ENCODE data around the gene RTN4RL2. TPM values are rescaled to one million over a fixed set of nuclear protein-coding genes. Genes with fewer than 3 reads are reported as not detected.

Gene RTN4RL2
- total and polyA plus RNA-seq, 5 donors from 2014 or later: 0.11 TPM; not detected in 4

DNA sequence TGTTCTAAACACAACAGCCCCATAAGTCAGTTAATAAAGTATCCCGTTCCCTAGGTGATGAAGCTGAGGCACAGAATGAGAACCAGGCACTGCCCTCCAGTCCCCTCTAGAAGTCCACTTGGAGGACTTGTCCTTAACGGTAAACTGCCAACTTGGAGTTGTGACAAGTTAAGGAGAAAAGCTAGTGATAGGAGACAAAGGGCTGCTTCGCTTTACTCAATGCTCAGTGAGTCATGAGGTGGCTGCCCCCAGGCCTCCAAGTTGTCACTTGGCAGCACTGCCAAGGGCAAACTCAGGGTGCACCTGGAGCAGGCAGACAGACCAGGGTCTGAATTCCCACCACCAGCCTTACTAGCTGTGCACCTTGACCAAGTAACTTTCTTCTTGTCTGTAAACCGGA, 41.6 kb downstream of the RTN4RL2 start:
- H3K27ac Mint-ChIP-seq: peak overlapping the region in 1 of 3 donors; percentile 15

DNA sequence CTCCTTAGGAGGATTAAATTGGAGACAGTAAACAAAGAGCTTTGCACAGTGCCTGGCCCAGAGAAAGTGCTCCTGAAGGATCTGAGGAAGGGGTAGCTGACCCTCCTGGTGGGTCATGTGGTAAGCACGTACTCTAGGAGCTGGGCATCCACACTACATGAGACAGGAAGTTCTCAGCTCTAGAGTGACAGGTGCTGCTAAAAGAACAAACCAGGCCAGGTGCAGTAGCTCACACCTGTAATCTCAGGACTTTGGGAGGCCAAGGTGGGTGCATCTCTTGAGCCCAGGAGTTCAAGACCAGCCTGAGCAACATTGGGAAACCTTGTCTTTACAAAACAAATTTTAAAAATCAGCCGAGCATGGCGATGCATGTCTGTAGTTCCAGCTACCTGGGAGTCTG, 42.0 kb downstream of the RTN4RL2 start:
- peaks cover 17% of the 10 kb centered on the region for H3K36me3 Mint-ChIP-seq
- H3K27me3 Mint-ChIP-seq: no peaks in the 10 kb centered on the region
- Histone ChIP-seq H3K4me3 (ENCODE audit: low read depth, low read length) (no peak overlapping the region), H3K4me1 (ENCODE audit: control insufficient read depth, insufficient read depth, low read length, poor library complexity, severe bottlenecking) (no peaks in the 10 kb centered on the region), H3K27me3 (ENCODE audit: control insufficient read depth, insufficient read depth, low read length) (no peaks in the 10 kb centered on the region), H3K9me3 (ENCODE audit: control insufficient read depth in 2 of 2, low read length in 2 of 2) (no peaks in the 10 kb centered on the region), H3K36me3 (ENCODE audit: control insufficient read depth, insufficient read depth, low read length) (peaks cover 31% of the 10 kb centered on the region), H3K27ac (ENCODE audit: insufficient read depth, low read length, poor library complexity, severe bottlenecking) (no peak overlapping the region)
- peaks cover 0 to 8% (median 1%) of the 10 kb centered on the region in 4 donors for H3K4me1 Mint-ChIP-seq
- no peak for ATAC-seq (ENCODE audit: low read depth in 2 of 2)
- no peak for DNase-seq
- H3K9me3 Mint-ChIP-seq: no peaks in the 10 kb centered on the region
- H3K27ac Mint-ChIP-seq: peak overlapping the region in 1 of 3 donors; percentile 38
- H3K4me3 Mint-ChIP-seq: peak overlapping the region in 1 of 4 donors; percentile 4

More for the DNA sequence above, 41.6 kb downstream of the RTN4RL2 start:
- H3K9me3 Mint-ChIP-seq: no peaks in the 10 kb centered on the region
- H3K36me3 ChIP-seq (ENCODE audit: control insufficient read depth, insufficient read depth, low read length): peaks cover 33% of the 10 kb centered on the region
- no peaks in the 10 kb centered on the region for H3K27me3 Mint-ChIP-seq
- no peak for DNase-seq
- no peaks in the 10 kb centered on the region for H3K9me3 ChIP-seq (ENCODE audit: control insufficient read depth in 2 of 2, low read length in 2 of 2)
- H3K36me3 Mint-ChIP-seq: peaks cover 17% of the 10 kb centered on the region
- no peak overlapping the region for H3K27ac ChIP-seq (ENCODE audit: insufficient read depth, low read length, poor library complexity, severe bottlenecking)
- H3K4me3 ChIP-seq (ENCODE audit: low read depth, low read length): no peak overlapping the region
- peaks cover 0 to 8% (median 1%) of the 10 kb centered on the region in 4 donors for H3K4me1 Mint-ChIP-seq
- H3K4me3 Mint-ChIP-seq: no peak overlapping the region
- no peak for ATAC-seq (ENCODE audit: low read depth in 2 of 2)
- no peaks in the 10 kb centered on the region for H3K27me3 ChIP-seq (ENCODE audit: control insufficient read depth, insufficient read depth, low read length)
- no peaks in the 10 kb centered on the region for H3K4me1 ChIP-seq (ENCODE audit: control insufficient read depth, insufficient read depth, low read length, poor library complexity, severe bottlenecking)

GRCh38 chr11:57502870-57503269, 42.5 kb downstream of the RTN4RL2 start:
- Mint-ChIP-seq H3K27me3 (no peaks in the 10 kb centered on the region), H3K27ac (peak overlapping the region in 1 of 3 donors; percentile 38)

DNA sequence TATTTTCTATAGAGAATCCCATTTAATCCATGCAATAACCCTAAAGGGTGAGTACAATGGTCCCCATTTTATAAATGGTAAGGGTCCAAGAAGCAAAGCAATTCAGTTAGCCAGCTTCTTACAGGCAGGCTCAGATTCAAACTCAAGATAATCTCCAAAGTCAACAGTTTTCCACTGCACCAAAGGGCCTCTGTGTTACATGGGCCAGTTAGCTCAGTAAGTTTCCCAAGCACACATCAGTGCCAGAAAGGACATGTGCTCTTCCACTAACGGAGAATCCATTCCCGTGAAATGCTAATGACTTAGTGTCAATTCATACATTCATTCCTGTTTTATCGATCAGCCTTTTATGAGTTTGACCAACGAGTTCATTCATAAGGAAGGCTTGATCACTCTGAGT, 44.2 kb downstream of the RTN4RL2 start:
- Mint-ChIP-seq H3K4me3 (no peak overlapping the region), H3K27me3 (no peaks in the 10 kb centered on the region), H3K4me1 (peaks cover 0 to 16% (median 3%) of the 10 kb centered on the region in 4 donors), H3K36me3 (peaks cover 16% of the 10 kb centered on the region), H3K27ac (peak overlapping the region in 2 of 3 donors; percentile 47 to 62), H3K9me3 (no peaks in the 10 kb centered on the region)
- peaks cover 22% of the 10 kb centered on the region for H3K36me3 ChIP-seq (ENCODE audit: control insufficient read depth, insufficient read depth, low read length)
- no peak overlapping the region for H3K27ac ChIP-seq (ENCODE audit: insufficient read depth, low read length, poor library complexity, severe bottlenecking)
- H3K4me1 ChIP-seq (ENCODE audit: control insufficient read depth, insufficient read depth, low read length, poor library complexity, severe bottlenecking): no peaks in the 10 kb centered on the region
- DNase-seq: no peak
- H3K27me3 ChIP-seq (ENCODE audit: control insufficient read depth, insufficient read depth, low read length): no peaks in the 10 kb centered on the region
- no peaks in the 10 kb centered on the region for H3K9me3 ChIP-seq (ENCODE audit: control insufficient read depth in 2 of 2, low read length in 2 of 2)
- no peak for ATAC-seq (ENCODE audit: low read depth in 2 of 2)
- H3K4me3 ChIP-seq (ENCODE audit: low read depth, low read length): no peak overlapping the region

More at GRCh38 chr11:57502870-57503269, 42.5 kb downstream of the RTN4RL2 start:
- H3K4me3 Mint-ChIP-seq: no peak overlapping the region
- no peak for DNase-seq
- Histone ChIP-seq H3K27me3 (ENCODE audit: control insufficient read depth, insufficient read depth, low read length) (no peaks in the 10 kb centered on the region), H3K4me1 (ENCODE audit: control insufficient read depth, insufficient read depth, low read length, poor library complexity, severe bottlenecking) (no peaks in the 10 kb centered on the region), H3K36me3 (ENCODE audit: control insufficient read depth, insufficient read depth, low read length) (peaks cover 26% of the 10 kb centered on the region), H3K27ac (ENCODE audit: insufficient read depth, low read length, poor library complexity, severe bottlenecking) (no peak overlapping the region), H3K9me3 (ENCODE audit: control insufficient read depth in 2 of 2, low read length in 2 of 2) (no peaks in the 10 kb centered on the region), H3K4me3 (ENCODE audit: low read depth, low read length) (no peak overlapping the region)
- peaks cover 22% of the 10 kb centered on the region for H3K36me3 Mint-ChIP-seq
- no peak for ATAC-seq (ENCODE audit: low read depth in 2 of 2)
- H3K9me3 Mint-ChIP-seq: no peaks in the 10 kb centered on the region
- peaks cover 0 to 8% (median 1%) of the 10 kb centered on the region in 4 donors for H3K4me1 Mint-ChIP-seq

GRCh38 chr11:57506522-57506921, 46.2 kb downstream of the RTN4RL2 start:
- no peaks in the 10 kb centered on the region for H3K4me1 ChIP-seq (ENCODE audit: control insufficient read depth, insufficient read depth, low read length, poor library complexity, severe bottlenecking)
- H3K27me3 ChIP-seq (ENCODE audit: control insufficient read depth, insufficient read depth, low read length): no peaks in the 10 kb centered on the region
- H3K36me3 ChIP-seq (ENCODE audit: control insufficient read depth, insufficient read depth, low read length): peaks cover 5% of the 10 kb centered on the region
- ATAC-seq (ENCODE audit: low read depth in 2 of 2) (no peak), DNase-seq (no peak)
- H3K27ac ChIP-seq (ENCODE audit: insufficient read depth, low read length, poor library complexity, severe bottlenecking): no peak overlapping the region
- H3K4me3 ChIP-seq (ENCODE audit: low read depth, low read length): no peak overlapping the region
- H3K9me3 ChIP-seq (ENCODE audit: control insufficient read depth in 2 of 2, low read length in 2 of 2): no peaks in the 10 kb centered on the region
- Mint-ChIP-seq H3K4me1 (peaks cover 2 to 23% (median 8%) of the 10 kb centered on the region in 4 donors), H3K9me3 (no peaks in the 10 kb centered on the region), H3K27me3 (no peaks in the 10 kb centered on the region), H3K27ac (peak overlapping the region in 1 of 3 donors; percentile 35), H3K4me3 (no peak overlapping the region), H3K36me3 (peaks cover 8% of the 10 kb centered on the region)

DNA sequence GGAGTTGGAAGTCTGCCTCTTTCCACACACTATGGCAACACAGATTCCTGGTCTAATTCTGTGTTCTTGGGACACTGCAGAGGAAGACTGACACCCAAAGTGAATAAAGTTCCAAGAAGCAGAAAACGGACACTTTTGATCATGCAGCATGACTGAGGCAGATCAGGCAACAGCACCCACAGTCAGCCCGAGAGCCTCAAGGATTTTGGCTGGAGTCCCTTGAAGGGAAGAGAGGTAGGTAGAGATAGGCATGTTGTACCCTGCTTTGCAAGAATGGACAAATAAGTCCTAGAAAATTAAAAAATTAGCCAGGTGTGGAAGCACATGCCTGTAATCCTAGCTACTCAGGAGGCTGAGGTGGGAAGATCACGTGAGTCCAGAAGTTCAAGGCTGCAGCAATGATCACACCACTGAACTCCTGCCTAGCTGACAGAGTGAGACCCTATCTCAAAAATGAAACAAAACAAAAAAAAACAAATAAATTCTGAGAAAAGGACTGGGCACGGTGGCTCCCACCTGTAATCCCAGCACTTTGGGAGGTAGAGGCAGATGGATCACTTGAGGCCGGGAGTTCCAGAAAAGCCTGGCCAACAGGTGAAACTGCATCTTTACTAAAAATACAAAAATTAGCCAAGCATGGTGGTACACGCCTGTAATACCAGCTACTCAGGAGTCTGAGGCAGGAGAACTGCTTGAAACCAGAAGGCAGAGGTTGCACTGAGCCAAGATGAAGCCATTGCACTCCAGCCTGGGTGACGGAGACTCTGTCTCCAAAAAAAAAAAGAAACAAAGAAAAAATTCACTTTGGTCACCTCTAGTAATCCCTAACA, 48.2 kb downstream of the RTN4RL2 start:
- H3K4me1 Mint-ChIP-seq: peaks cover 14 to 43% (median 24%) of the 10 kb centered on the region in 4 donors
- no peaks in the 10 kb centered on the region for H3K27me3 Mint-ChIP-seq
- Histone ChIP-seq H3K27me3 (ENCODE audit: control insufficient read depth, insufficient read depth, low read length) (no peaks in the 10 kb centered on the region), H3K36me3 (ENCODE audit: control insufficient read depth, insufficient read depth, low read length) (no peaks in the 10 kb centered on the region), H3K9me3 (ENCODE audit: control insufficient read depth in 2 of 2, low read length in 2 of 2) (no peaks in the 10 kb centered on the region), H3K4me1 (ENCODE audit: control insufficient read depth, insufficient read depth, low read length, poor library complexity, severe bottlenecking) (peaks cover 9% of the 10 kb centered on the region), H3K4me3 (ENCODE audit: low read depth, low read length) (no peak overlapping the region), H3K27ac (ENCODE audit: insufficient read depth, low read length, poor library complexity, severe bottlenecking) (no peak overlapping the region)
- H3K9me3 Mint-ChIP-seq: peaks cover 0 to under 1% (median 0%) of the 10 kb centered on the region in 7 donors
- H3K36me3 Mint-ChIP-seq: peaks cover 8% of the 10 kb centered on the region
- H3K4me3 Mint-ChIP-seq: no peak overlapping the region
- peak overlapping the region in 1 of 3 donors; percentile 15 for H3K27ac Mint-ChIP-seq
- no peak for DNase-seq
- ATAC-seq (ENCODE audit: low read depth in 2 of 2): no peak

DNA sequence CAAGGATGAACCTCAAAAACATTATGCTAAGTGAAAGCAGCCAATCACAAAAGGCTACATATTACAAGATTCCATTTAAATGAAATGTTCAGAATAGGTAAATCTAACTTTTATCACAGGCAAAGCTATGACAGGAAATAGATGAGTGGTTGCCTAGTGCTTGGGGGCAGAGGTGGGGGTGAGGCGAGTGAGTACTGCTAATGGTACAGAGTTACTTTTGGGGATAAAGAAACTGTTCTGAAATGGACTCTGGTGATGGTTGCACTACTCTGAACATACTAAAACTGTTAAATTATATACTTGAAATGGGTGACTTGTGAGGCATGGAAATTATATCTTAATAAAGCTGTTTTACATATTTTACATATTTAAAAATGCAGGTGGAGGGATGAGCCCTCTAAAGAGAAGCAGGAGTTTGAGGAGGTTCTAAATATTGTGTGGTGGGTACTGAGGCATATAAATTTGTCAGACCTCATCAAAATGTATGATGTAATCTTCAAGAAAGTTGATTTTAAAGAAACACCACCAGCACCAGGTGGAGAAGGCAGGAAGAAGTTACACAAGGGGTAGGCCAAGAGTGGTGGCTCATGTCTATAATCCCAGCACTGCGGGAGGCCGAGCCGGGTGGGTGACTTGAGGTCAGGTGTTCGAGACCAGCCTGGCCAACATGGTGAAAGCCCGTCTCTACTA, 51.6 kb downstream of the RTN4RL2 start:
- Histone ChIP-seq H3K27me3 (ENCODE audit: control insufficient read depth, insufficient read depth, low read length) (no peaks in the 10 kb centered on the region), H3K4me3 (ENCODE audit: low read depth, low read length) (no peak overlapping the region), H3K27ac (ENCODE audit: insufficient read depth, low read length, poor library complexity, severe bottlenecking) (no peak overlapping the region), H3K4me1 (ENCODE audit: control insufficient read depth, insufficient read depth, low read length, poor library complexity, severe bottlenecking) (peaks cover 25% of the 10 kb centered on the region), H3K9me3 (ENCODE audit: control insufficient read depth in 2 of 2, low read length in 2 of 2) (no peaks in the 10 kb centered on the region), H3K36me3 (ENCODE audit: control insufficient read depth, insufficient read depth, low read length) (no peaks in the 10 kb centered on the region)
- Mint-ChIP-seq H3K27me3 (no peaks in the 10 kb centered on the region), H3K4me1 (peaks cover 14 to 50% (median 32%) of the 10 kb centered on the region in 4 donors), H3K27ac (peak overlapping the region; percentile 24 to 76 (median 43)), H3K36me3 (peaks cover 5% of the 10 kb centered on the region), H3K9me3 (peaks cover 0 to 2% (median 0%) of the 10 kb centered on the region in 7 donors), H3K4me3 (peak overlapping the region; percentile 2 to 87 (median 65))
- peak; percentile 26 to 36 for ATAC-seq (ENCODE audit: low read depth in 2 of 2)
- DNase-seq: no peak
